Measurements from ENCODE around the gene ZNF112.

Gene ZNF112

GRCh38 chr19:44282846-44283245 is 73.6 kb downstream of the ZNF112 start:
- Histone ChIP-seq H3K9ac (ENCODE audit: low read depth, low read length) (no peak overlapping the region), H3K4me1 (ENCODE audit: control insufficient read depth, insufficient read depth, low read length) (no peaks in the 10 kb centered on the region), H3K36me3 (ENCODE audit: control insufficient read depth, insufficient read depth, low read length) (peaks cover 9% of the 10 kb centered on the region), H3K4me3 (ENCODE audit: low read depth, low read length) (no peak overlapping the region), H3K27me3 (ENCODE audit: control insufficient read depth, insufficient read depth, low read length) (no peaks in the 10 kb centered on the region), H3K27ac (ENCODE audit: low read depth, low read length) (no peak overlapping the region), H3K9me3 (ENCODE audit: control insufficient read depth, insufficient read depth, low read length) (peaks cover 32% of the 10 kb centered on the region)

GRCh38 chr19:44280916-44281315 is 75.6 kb downstream of the ZNF112 start:
- Histone ChIP-seq H3K27me3 (ENCODE audit: control insufficient read depth, insufficient read depth, low read length) (no peaks in the 10 kb centered on the region), H3K9ac (ENCODE audit: low read depth, low read length) (no peak overlapping the region), H3K4me3 (ENCODE audit: low read depth, low read length) (no peak overlapping the region), H3K27ac (ENCODE audit: low read depth, low read length) (no peak overlapping the region), H3K4me1 (ENCODE audit: control insufficient read depth, insufficient read depth, low read length) (no peaks in the 10 kb centered on the region), H3K9me3 (ENCODE audit: control insufficient read depth, insufficient read depth, low read length) (peaks cover 38% of the 10 kb centered on the region), H3K36me3 (ENCODE audit: control insufficient read depth, insufficient read depth, low read length) (no peaks in the 10 kb centered on the region)

GRCh38 chr19:44278181-44278690 is 78.2 kb downstream of the ZNF112 start:
- Histone ChIP-seq H3K27ac (ENCODE audit: low read depth, low read length) (no peak overlapping the region), H3K9ac (ENCODE audit: low read depth, low read length) (no peak overlapping the region), H3K4me3 (ENCODE audit: low read depth, low read length) (no peak overlapping the region)

DNA sequence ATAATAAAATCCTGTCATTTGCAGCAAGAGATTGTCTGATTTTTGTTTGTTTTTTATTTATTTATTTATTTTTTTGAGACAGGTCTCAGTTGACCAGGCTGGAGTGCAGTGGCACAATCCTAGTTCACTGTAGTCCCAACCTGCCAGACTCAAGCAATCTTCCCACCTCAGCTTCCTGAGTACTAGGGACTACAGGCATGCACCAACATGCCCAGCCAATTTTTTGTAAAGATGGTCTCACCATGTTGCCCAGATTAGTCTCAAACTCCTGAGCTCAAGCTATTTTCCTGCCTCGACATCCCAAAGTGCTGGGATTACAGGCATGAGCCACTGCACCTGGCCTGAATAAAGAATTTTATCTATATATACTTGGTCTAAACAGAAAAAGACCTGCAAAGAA is 79.1 kb downstream of the ZNF112 start:
- Histone ChIP-seq H3K36me3 (ENCODE audit: control insufficient read depth, insufficient read depth, low read length) (peaks cover 10% of the 10 kb centered on the region), H3K27me3 (ENCODE audit: control insufficient read depth, insufficient read depth, low read length) (no peaks in the 10 kb centered on the region), H3K4me1 (ENCODE audit: control insufficient read depth, insufficient read depth, low read length) (no peaks in the 10 kb centered on the region), H3K27ac (ENCODE audit: low read depth, low read length) (no peak overlapping the region), H3K4me3 (ENCODE audit: low read depth, low read length) (no peak overlapping the region), H3K9me3 (ENCODE audit: control insufficient read depth, insufficient read depth, low read length) (peaks cover 52% of the 10 kb centered on the region), H3K9ac (ENCODE audit: low read depth, low read length) (no peak overlapping the region)

More at GRCh38 chr19:44278181-44278690, 78.2 kb downstream of the ZNF112 start:
- H3K27me3 ChIP-seq (ENCODE audit: control insufficient read depth, insufficient read depth, low read length), result no peaks in the 10 kb centered on the region
- H3K4me1 ChIP-seq (ENCODE audit: control insufficient read depth, insufficient read depth, low read length), result no peaks in the 10 kb centered on the region
- peaks cover 50% of the 10 kb centered on the region for H3K9me3 ChIP-seq (ENCODE audit: control insufficient read depth, insufficient read depth, low read length)
- H3K36me3 ChIP-seq (ENCODE audit: control insufficient read depth, insufficient read depth, low read length), result peaks cover 6% of the 10 kb centered on the region

Measured in HUES48 (cell line).